GM23338 (cell line): ENCODE measurements around the gene CDKN1C. TPM values are rescaled to one million over a fixed set of nuclear protein-coding genes. Genes with fewer than 3 reads are reported as not detected.
A peak's percentile ranks its signal among the peaks of the same experiment; 100 is the strongest.

Source experiments
- ATAC-seq: fragments of 200-7000 bp; cut with Tn5 transposase; 3 replicates; pipeline ENCODE4 v1.9.1; 2020
- DNase-seq: peaks from one replicate; pipeline ENCODE4 v3.0.0-alpha.2; 2015; ENCODE audit warnings: low spot score
- H2AFZ ChIP-seq: fragments of 200-600 bp; sonication (generic); 2 replicates; pipeline ENCODE4 v1.8.0; 2016; ENCODE audit warnings: antibody characterized with exemption, mild to moderate bottlenecking, moderate library complexity
- H3F3A ChIP-seq: fragments of 200-600 bp; sonication (generic); replicated peaks from 2 replicates; pipeline ENCODE4 v1.8.0; 2017; ENCODE audit warnings: antibody characterized with exemption, mixed run types, low read depth
- H3K27ac ChIP-seq: fragments of 200-600 bp; sonication (generic); 2 replicates; pipeline ENCODE4 v1.6.1; 2016; ENCODE audit warnings: low read depth
- H3K27me3 ChIP-seq: fragments of 200-600 bp; sonication (generic); 2 replicates; pipeline ENCODE4 v1.8.0; 2016; ENCODE audit warnings: mild to moderate bottlenecking, mixed run types, moderate library complexity; ENCODE audit not compliant: insufficient read depth
- H3K36me3 ChIP-seq: fragments of 200-600 bp; sonication (generic); 2 replicates; pipeline ENCODE4 v1.8.0; 2016; ENCODE audit warnings: mild to moderate bottlenecking; ENCODE audit not compliant: insufficient read depth
- H3K4me1 ChIP-seq: fragments of 200-600 bp; sonication (generic); 2 replicates; pipeline ENCODE4 v1.8.0; 2016; ENCODE audit warnings: mild to moderate bottlenecking, moderate library complexity; ENCODE audit not compliant: insufficient read depth
- H3K4me2 ChIP-seq: fragments of 200-600 bp; sonication (generic); 2 replicates; pipeline ENCODE4 v1.7.1; 2017; ENCODE audit warnings: mixed run types
- H3K4me3 ChIP-seq: fragments of 200-600 bp; sonication (generic); 2 replicates; pipeline ENCODE4 v1.6.1; 2016; ENCODE audit warnings: mixed run types
- H3K79me2 ChIP-seq: fragments of 200-600 bp; sonication (generic); replicated peaks from 2 replicates; pipeline ENCODE4 v1.8.0; 2017; ENCODE audit warnings: mild to moderate bottlenecking; ENCODE audit not compliant: insufficient read depth
- H3K9me2 ChIP-seq: fragments of 200-600 bp; sonication (generic); 2 replicates; pipeline ENCODE4 v1.8.0; 2017; ENCODE audit not compliant: insufficient read depth
- H4K20me1 ChIP-seq: fragments of 200-600 bp; sonication (generic); replicated peaks from 2 replicates; pipeline ENCODE4 v1.8.0; 2017; ENCODE audit warnings: mild to moderate bottlenecking; ENCODE audit not compliant: insufficient read depth
- H3K27ac Mint-ChIP-seq: 2 replicates; pipeline ENCODE4 v1.8.0; 2020; ENCODE audit warnings: inconsistent platforms, mild to moderate bottlenecking, moderate library complexity, mixed read lengths
- H3K27me3 Mint-ChIP-seq: 3 replicates; pipeline ENCODE4 v1.8.0; 2022; ENCODE audit warnings: low read depth, mild to moderate bottlenecking, moderate library complexity, mixed read lengths, inconsistent platforms; ENCODE audit not compliant: insufficient read depth, poor library complexity
- H3K36me3 Mint-ChIP-seq: 3 replicates; pipeline ENCODE4 v1.8.0; 2021; ENCODE audit warnings: low read depth, mild to moderate bottlenecking, inconsistent platforms, moderate library complexity, mixed read lengths
- H3K4me1 Mint-ChIP-seq: 3 replicates; pipeline ENCODE4 v1.8.0; 2020; ENCODE audit warnings: mild to moderate bottlenecking, inconsistent platforms, mixed read lengths
- H3K4me3 Mint-ChIP-seq: 3 replicates; pipeline ENCODE4 v1.8.0; 2021; ENCODE audit warnings: moderate library complexity, mild to moderate bottlenecking, inconsistent platforms, mixed read lengths
- H3K9me3 Mint-ChIP-seq: 3 replicates; pipeline ENCODE4 v1.8.0; 2020; ENCODE audit warnings: moderate library complexity, mild to moderate bottlenecking, inconsistent platforms, mixed read lengths
- NANOG ChIP-seq: IDR thresholded peaks from 2 replicates; pipeline ENCODE4 v1.6.1; 2016; ENCODE audit warnings: antibody characterized with exemption, borderline replicate concordance
- polyA plus RNA-seq: library from polyadenylated mRNA; unstranded; fragments of >200 nt; fragmentation: Nextera tagmentation; extraction: Ambion mirVana; gene quantifications from 2 replicates; pipeline ENCODE4 v1.2.1, GENCODE V29; 2016
- total RNA-seq: library from RNA; depleted of rRNA; stranded (reverse); fragments of >200 nt; shearing (Covaris generic); gene quantifications from 2 replicates; pipeline ENCODE4 v1.2.3, GENCODE V29; 2014
- TF ChIP-seq, protein P1 (sequence below): IDR thresholded peaks from one replicate; pipeline ENCODE4 v1.6.1; 2018; ENCODE audit warnings: antibody characterized with exemption; ENCODE audit not compliant: unreplicated experiment
- TF ChIP-seq, protein P2 (sequence below): fragments of 250-450 bp; sonication (Bioruptor Pico); IDR thresholded peaks from 2 replicates; pipeline ENCODE4 v1.5.0; 2020; ENCODE audit warnings: mild to moderate bottlenecking, moderate library complexity

The CDKN1C gene
- total and polyA plus RNA-seq, 2 experiments from 2014 or later = 19.3 to 23.5 TPM

DNA sequence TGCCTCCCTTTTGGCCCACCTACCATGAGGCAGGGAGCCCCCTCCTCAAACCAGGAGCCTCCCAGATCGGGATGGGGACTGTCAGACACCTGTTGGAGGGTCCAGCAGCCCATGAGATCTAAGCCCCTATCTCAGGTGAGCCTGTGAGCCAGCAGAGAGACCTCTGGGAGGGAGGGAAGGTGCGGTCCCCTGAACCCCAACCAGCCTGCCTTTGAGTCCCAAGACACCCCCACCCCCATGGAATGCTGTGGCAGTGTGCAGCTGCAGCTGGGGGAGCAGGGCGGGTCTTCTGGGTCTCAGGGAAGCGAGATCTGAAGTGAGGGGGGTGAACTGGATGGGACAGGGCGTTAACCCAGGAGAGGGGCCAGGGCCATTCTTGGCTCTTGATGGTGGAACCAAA lies 1.4 kb upstream of the CDKN1C start:
- DNase-seq (no peak), ATAC-seq (no peak)
- H2AFZ ChIP-seq = no peak overlapping the region
- H4K20me1 ChIP-seq = peaks cover 5% of the 10 kb centered on the region; the same call in 1 of the 2 replicates
- H3K9me2 ChIP-seq = no peaks in the 10 kb centered on the region
- peaks cover 21% of the 10 kb centered on the region; the same call in 1 of the 2 replicates for H3F3A ChIP-seq
- Mint-ChIP-seq H3K36me3 (peaks cover 6% of the 10 kb centered on the region; the same call in 2 of the 3 replicates), H3K9me3 (0 out of 3 replicates have a peak, but pooled peaks cover 2% of the 10 kb centered on the region), H3K27me3 (peaks cover 54% of the 10 kb centered on the region), H3K4me3 (peak overlapping the region; percentile 8; the same call in 2 of the 3 replicates), H3K4me1 (peaks cover 26% of the 10 kb centered on the region), H3K27ac (no peak overlapping the region; the same call in 1 of the 2 replicates)
- peaks cover 56% of the 10 kb centered on the region for H3K27me3 ChIP-seq
- no peaks in the 10 kb centered on the region for H3K79me2 ChIP-seq
- no peak overlapping the region for H3K27ac ChIP-seq
- TF ChIP-seq, protein P1, sequence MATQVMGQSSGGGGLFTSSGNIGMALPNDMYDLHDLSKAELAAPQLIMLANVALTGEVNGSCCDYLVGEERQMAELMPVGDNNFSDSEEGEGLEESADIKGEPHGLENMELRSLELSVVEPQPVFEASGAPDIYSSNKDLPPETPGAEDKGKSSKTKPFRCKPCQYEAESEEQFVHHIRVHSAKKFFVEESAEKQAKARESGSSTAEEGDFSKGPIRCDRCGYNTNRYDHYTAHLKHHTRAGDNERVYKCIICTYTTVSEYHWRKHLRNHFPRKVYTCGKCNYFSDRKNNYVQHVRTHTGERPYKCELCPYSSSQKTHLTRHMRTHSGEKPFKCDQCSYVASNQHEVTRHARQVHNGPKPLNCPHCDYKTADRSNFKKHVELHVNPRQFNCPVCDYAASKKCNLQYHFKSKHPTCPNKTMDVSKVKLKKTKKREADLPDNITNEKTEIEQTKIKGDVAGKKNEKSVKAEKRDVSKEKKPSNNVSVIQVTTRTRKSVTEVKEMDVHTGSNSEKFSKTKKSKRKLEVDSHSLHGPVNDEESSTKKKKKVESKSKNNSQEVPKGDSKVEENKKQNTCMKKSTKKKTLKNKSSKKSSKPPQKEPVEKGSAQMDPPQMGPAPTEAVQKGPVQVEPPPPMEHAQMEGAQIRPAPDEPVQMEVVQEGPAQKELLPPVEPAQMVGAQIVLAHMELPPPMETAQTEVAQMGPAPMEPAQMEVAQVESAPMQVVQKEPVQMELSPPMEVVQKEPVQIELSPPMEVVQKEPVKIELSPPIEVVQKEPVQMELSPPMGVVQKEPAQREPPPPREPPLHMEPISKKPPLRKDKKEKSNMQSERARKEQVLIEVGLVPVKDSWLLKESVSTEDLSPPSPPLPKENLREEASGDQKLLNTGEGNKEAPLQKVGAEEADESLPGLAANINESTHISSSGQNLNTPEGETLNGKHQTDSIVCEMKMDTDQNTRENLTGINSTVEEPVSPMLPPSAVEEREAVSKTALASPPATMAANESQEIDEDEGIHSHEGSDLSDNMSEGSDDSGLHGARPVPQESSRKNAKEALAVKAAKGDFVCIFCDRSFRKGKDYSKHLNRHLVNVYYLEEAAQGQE = no peak
- TF ChIP-seq, protein P2, sequence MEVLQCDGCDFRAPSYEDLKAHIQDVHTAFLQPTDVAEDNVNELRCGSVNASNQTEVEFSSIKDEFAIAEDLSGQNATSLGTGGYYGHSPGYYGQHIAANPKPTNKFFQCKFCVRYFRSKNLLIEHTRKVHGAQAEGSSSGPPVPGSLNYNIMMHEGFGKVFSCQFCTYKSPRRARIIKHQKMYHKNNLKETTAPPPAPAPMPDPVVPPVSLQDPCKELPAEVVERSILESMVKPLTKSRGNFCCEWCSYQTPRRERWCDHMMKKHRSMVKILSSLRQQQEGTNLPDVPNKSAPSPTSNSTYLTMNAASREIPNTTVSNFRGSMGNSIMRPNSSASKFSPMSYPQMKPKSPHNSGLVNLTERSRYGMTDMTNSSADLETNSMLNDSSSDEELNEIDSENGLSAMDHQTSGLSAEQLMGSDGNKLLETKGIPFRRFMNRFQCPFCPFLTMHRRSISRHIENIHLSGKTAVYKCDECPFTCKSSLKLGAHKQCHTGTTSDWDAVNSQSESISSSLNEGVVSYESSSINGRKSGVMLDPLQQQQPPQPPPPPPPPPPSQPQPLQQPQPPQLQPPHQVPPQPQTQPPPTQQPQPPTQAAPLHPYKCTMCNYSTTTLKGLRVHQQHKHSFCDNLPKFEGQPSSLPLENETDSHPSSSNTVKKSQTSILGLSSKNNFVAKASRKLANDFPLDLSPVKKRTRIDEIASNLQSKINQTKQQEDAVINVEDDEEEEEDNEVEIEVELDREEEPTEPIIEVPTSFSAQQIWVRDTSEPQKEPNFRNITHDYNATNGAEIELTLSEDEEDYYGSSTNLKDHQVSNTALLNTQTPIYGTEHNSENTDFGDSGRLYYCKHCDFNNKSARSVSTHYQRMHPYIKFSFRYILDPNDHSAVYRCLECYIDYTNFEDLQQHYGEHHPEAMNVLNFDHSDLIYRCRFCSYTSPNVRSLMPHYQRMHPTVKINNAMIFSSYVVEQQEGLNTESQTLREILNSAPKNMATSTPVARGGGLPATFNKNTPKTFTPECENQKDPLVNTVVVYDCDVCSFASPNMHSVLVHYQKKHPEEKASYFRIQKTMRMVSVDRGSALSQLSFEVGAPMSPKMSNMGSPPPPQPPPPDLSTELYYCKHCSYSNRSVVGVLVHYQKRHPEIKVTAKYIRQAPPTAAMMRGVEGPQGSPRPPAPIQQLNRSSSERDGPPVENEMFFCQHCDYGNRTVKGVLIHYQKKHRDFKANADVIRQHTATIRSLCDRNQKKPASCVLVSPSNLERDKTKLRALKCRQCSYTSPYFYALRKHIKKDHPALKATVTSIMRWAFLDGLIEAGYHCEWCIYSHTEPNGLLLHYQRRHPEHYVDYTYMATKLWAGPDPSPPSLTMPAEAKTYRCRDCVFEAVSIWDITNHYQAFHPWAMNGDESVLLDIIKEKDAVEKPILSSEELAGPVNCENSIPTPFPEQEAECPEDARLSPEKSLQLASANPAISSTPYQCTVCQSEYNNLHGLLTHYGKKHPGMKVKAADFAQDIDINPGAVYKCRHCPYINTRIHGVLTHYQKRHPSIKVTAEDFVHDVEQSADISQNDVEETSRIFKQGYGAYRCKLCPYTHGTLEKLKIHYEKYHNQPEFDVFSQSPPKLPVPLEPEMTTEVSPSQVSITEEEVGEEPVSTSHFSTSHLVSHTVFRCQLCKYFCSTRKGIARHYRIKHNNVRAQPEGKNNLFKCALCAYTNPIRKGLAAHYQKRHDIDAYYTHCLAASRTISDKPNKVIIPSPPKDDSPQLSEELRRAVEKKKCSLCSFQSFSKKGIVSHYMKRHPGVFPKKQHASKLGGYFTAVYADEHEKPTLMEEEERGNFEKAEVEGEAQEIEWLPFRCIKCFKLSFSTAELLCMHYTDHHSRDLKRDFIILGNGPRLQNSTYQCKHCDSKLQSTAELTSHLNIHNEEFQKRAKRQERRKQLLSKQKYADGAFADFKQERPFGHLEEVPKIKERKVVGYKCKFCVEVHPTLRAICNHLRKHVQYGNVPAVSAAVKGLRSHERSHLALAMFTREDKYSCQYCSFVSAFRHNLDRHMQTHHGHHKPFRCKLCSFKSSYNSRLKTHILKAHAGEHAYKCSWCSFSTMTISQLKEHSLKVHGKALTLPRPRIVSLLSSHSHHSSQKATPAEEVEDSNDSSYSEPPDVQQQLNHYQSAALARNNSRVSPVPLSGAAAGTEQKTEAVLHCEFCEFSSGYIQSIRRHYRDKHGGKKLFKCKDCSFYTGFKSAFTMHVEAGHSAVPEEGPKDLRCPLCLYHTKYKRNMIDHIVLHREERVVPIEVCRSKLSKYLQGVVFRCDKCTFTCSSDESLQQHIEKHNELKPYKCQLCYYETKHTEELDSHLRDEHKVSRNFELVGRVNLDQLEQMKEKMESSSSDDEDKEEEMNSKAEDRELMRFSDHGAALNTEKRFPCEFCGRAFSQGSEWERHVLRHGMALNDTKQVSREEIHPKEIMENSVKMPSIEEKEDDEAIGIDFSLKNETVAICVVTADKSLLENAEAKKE = no peak
- no peak for TF ChIP-seq NANOG
- peaks cover 42% of the 10 kb centered on the region for H3K4me1 ChIP-seq
- no peaks in the 10 kb centered on the region for H3K36me3 ChIP-seq
- H3K4me2 ChIP-seq = peak overlapping the region; percentile 72
- H3K4me3 ChIP-seq = no peak overlapping the region; the same call in 1 of the 2 replicates
